GM23248 (cell line): ENCODE measurements around the gene HEXIM1. TPM values are rescaled to one million over a fixed set of nuclear protein-coding genes. Genes with fewer than 3 reads are reported as not detected.

ENCODE experiments used
- DNase-seq: peaks from one replicate; pipeline ENCODE4 v3.0.0-alpha.2; 2015
- H2AFZ ChIP-seq: fragments of 200-600 bp; sonication (generic); 2 replicates; pipeline ENCODE4 v1.6.1; 2016; ENCODE audit warnings: antibody characterized with exemption
- H3F3A ChIP-seq: fragments of 200-600 bp; sonication (generic); 2 replicates; pipeline ENCODE4 v1.6.1; 2016; ENCODE audit warnings: mild to moderate bottlenecking, antibody characterized with exemption, mixed run types; ENCODE audit not compliant: insufficient read depth
- H3K27ac ChIP-seq: fragments of 200-600 bp; sonication (generic); 2 replicates; pipeline ENCODE4 v1.5.1; 2016; ENCODE audit warnings: mild to moderate bottlenecking
- H3K27me3 ChIP-seq: fragments of 200-600 bp; sonication (generic); replicated peaks from 2 replicates; pipeline ENCODE4 v1.6.1; 2016; ENCODE audit warnings: mild to moderate bottlenecking; ENCODE audit not compliant: insufficient read depth
- H3K36me3 ChIP-seq: fragments of 200-600 bp; sonication (generic); 2 replicates; pipeline ENCODE4 v1.6.1; 2016; ENCODE audit warnings: low read depth, mild to moderate bottlenecking
- H3K4me1 ChIP-seq: fragments of 200-600 bp; sonication (generic); 2 replicates; pipeline ENCODE4 v1.6.1; 2016; ENCODE audit warnings: mild to moderate bottlenecking; ENCODE audit not compliant: insufficient read depth
- H3K4me2 ChIP-seq: fragments of 200-600 bp; sonication (generic); one replicate; pipeline ENCODE4 v1.6.1; 2016; ENCODE audit warnings: mild to moderate bottlenecking; ENCODE audit not compliant: unreplicated experiment
- H3K4me3 ChIP-seq: fragments of 200-600 bp; sonication (generic); 2 replicates; pipeline ENCODE4 v1.5.1; 2016; ENCODE audit warnings: mild to moderate bottlenecking
- H3K79me2 ChIP-seq: fragments of 200-600 bp; sonication (generic); 2 replicates; pipeline ENCODE4 v1.6.1; 2016; ENCODE audit warnings: mild to moderate bottlenecking; ENCODE audit not compliant: insufficient read depth
- H3K9ac ChIP-seq: fragments of 200-600 bp; sonication (generic); 2 replicates; pipeline ENCODE4 v1.6.1; 2016; ENCODE audit warnings: mild to moderate bottlenecking
- H3K9me2 ChIP-seq: fragments of 200-600 bp; sonication (generic); 2 replicates; pipeline ENCODE4 v1.6.1; 2016; ENCODE audit warnings: mixed run types, mild to moderate bottlenecking, moderate library complexity; ENCODE audit not compliant: insufficient read depth
- H3K9me3 ChIP-seq: fragments of 200-600 bp; sonication (generic); one replicate; pipeline ENCODE4 v1.6.1; 2017; ENCODE audit warnings: low read depth
- H4K20me1 ChIP-seq: fragments of 200-600 bp; sonication (generic); 2 replicates; pipeline ENCODE4 v1.6.0; 2016; ENCODE audit not compliant: insufficient read depth
- EZH2 ChIP-seq: fragments of 200-600 bp; sonication (generic); IDR thresholded peaks from 2 replicates; pipeline ENCODE4 v1.6.1; 2018; ENCODE audit warnings: antibody characterized with exemption, mild to moderate bottlenecking; ENCODE audit not compliant: insufficient read depth, poor library complexity, severe bottlenecking
- EZH2phosphoT487 ChIP-seq: fragments of 200-600 bp; sonication (generic); IDR thresholded peaks from 2 replicates; pipeline ENCODE4 v1.6.1; 2018; ENCODE audit warnings: antibody characterized with exemption, moderate library complexity, mild to moderate bottlenecking, low read depth; ENCODE audit not compliant: insufficient read depth
- WGBS, 2 experiments: methylation state at CpG; one replicate each; pipeline ENCODE4 v1.1.6; 2015 to 2017; ENCODE audit warnings: low lambda C conversion rate in 2 of 2, low coverage in 1 of 2; ENCODE audit errors: missing lambda C conversion rate in 2 of 2; 5-methylcytosine and 5-hydroxymethylcytosine counted together
- in situ Hi-C: fragments of 300-500 bp; cut with MboI; formaldehyde crosslinking; loops from 2 replicates; pipeline ENCODE4 v1.15.0; 2020
- polyA plus RNA-seq: library from polyadenylated mRNA; unstranded; fragments of >200 nt; fragmentation: Nextera tagmentation; extraction: Ambion mirVana; gene quantifications from 2 replicates; pipeline ENCODE4 v1.2.1, GENCODE V29; 2016
- total RNA-seq: library from RNA; depleted of rRNA; stranded (reverse); fragments of >200 nt; shearing (Covaris generic); gene quantifications from 2 replicates; pipeline ENCODE4 v1.2.3, GENCODE V29; 2014

Gene HEXIM1
- total and polyA plus RNA-seq, 2 experiments from 2014 or later = 10.6 to 16.2 TPM

DNA sequence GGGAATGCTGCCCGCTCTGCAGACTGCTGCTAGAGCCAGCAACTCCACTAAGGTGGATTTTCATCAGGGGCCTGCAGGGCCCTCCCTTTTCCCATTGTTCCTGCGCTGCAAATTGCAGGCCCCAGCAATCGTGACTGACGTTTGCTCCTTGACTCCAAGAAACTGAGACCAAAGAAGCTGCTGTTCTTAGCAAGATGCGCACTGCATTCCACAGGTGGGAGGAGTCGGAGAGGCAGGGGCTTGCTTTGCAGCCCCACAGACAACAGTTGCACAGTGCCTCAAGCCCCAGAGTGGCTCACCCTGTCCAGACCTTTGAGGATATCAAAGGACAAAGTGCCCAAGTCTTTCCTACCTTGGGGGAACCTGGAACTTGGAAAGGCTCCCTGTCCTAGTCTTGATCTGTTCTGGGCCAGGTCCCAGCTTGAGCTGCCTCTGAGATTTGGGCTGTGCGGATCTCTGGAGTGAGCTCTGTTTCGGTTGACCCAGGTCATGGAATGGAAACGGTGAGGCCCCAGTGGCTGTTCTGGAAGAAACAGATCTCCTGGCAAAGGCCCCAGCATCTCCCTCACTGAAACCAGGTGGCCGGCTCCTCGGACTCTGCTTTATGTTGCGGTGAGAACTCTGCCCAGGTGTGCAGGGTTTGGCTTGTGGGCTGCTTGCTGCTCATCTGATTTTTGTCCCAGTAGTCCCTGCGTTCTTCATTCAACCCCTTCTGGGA lies 40.8 kb upstream of the HEXIM1 start:
- in situ Hi-C loops = no loop called here
- H3K4me1 ChIP-seq = no peaks in the 10 kb centered on the region
- H3K36me3 ChIP-seq = peaks cover 20% of the 10 kb centered on the region

DNA sequence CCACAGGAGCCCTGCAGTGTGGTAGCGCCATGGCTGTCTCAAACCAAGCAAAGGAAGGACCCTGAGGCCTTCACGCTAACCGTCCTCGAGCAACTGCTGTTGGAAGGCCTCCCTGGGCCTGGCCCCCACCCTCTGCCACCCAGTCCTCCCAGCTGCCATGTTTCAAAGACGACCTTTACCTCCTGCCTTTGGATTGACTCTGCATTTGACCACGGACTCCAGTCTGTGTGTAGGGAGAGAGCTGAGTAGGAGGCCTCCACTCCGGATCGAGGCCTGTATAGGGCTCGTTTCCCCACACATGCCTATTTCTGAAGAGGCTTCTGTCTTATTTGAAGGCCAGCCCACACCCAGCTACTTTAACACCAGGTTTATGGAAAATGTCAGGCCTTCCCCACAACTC lies 40.2 kb upstream of the HEXIM1 start:
- TF ChIP-seq EZH2phosphoT487 (no peak), EZH2 (no peak)
- Histone ChIP-seq H3K27ac (no peak overlapping the region), H3K27me3 (no peaks in the 10 kb centered on the region), H3K4me3 (no peak overlapping the region), H3K36me3 (peaks cover 16% of the 10 kb centered on the region), H3K9ac (no peak overlapping the region), H3K4me1 (no peaks in the 10 kb centered on the region), H4K20me1 (no peaks in the 10 kb centered on the region), H3K79me2 (no peaks in the 10 kb centered on the region), H3K9me2 (no peaks in the 10 kb centered on the region), H2AFZ (no peak overlapping the region), H3F3A (peaks cover 18% of the 10 kb centered on the region), H3K9me3 (no peaks in the 10 kb centered on the region), H3K4me2 (no peak overlapping the region)
- in situ Hi-C loops = no loop called here
- no peak for DNase-seq
- WGBS, 2 experiments = 49 to 62% methylated on average over 9 of the region's 9 CpGs

More for the DNA sequence above, 40.8 kb upstream of the HEXIM1 start:
- H3K27ac ChIP-seq = no peak overlapping the region
- no peaks in the 10 kb centered on the region for H4K20me1 ChIP-seq
- H3K27me3 ChIP-seq = no peaks in the 10 kb centered on the region
- no peak for TF ChIP-seq EZH2phosphoT487
- no peak for TF ChIP-seq EZH2
- peaks cover 18% of the 10 kb centered on the region for H3F3A ChIP-seq
- H3K9ac ChIP-seq = no peak overlapping the region
- no peak overlapping the region for H3K4me2 ChIP-seq
- WGBS, 2 experiments = 84 to 85% methylated on average over 13 of the region's 13 CpGs
- no peaks in the 10 kb centered on the region for H3K9me3 ChIP-seq
- H3K4me3 ChIP-seq = no peak overlapping the region
- H2AFZ ChIP-seq = no peak overlapping the region
- no peaks in the 10 kb centered on the region for H3K9me2 ChIP-seq
- DNase-seq = no peak
- no peaks in the 10 kb centered on the region for H3K79me2 ChIP-seq

DNA sequence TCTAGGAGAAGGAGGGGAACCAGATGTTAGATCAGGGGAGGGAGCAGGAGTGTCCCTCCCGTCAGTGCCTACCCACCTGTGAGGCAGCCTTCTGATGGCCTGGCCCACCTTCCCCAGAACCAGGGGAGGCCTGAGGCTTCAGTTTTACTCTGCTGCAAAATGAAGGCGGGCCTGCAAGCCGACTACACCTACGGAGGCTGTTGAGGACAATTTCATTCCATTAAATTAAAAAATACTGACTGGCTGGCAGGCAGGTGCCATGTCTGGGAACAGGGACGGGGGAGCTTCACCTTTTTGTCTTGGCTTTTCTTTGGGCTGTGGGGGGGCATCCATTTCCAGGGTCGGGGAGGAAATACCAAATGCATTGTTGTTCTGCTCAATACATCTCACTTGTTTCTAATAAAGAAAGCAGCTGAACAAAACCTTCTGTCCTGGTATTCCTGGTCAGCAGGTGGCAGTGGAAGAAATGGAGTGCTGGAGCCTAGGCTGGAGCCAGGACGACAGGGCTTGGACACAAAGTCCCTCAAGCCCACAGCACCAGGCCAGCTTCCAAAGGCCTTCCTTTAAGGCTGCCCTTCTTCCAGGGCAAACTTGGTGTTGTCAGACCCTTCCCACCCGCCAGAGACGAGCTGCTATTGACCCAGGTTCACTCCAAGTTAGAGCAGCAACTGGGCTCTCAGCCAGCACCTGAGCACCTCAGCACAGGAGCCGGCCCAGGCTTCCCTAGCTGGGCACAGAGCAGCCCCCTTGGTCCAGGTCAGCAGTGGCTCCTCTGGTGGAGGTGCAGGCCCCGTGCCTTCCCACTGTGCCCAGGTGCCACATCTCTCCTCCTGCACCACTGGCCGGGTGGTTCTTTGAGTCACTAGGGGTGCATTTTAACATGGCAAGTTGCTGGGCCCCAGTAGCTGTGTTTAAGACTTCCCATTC lies 39.4 kb upstream of the HEXIM1 start:
- 73 to 75% methylated on average over 12 of the region's 12 CpGs for WGBS, 2 experiments
- in situ Hi-C loops = no loop called here
- Histone ChIP-seq H3K4me1 (no peaks in the 10 kb centered on the region), H3F3A (peaks cover 18% of the 10 kb centered on the region), H3K27me3 (no peaks in the 10 kb centered on the region), H3K27ac (no peak overlapping the region), H2AFZ (no peak overlapping the region), H3K4me2 (no peak overlapping the region), H3K9ac (no peak overlapping the region), H3K79me2 (no peaks in the 10 kb centered on the region), H3K9me2 (no peaks in the 10 kb centered on the region), H3K36me3 (peaks cover 8% of the 10 kb centered on the region; the same call in 1 of the 2 replicates), H3K9me3 (no peaks in the 10 kb centered on the region), H4K20me1 (no peaks in the 10 kb centered on the region), H3K4me3 (no peak overlapping the region)
- no peak for DNase-seq
- TF ChIP-seq EZH2 = no peak

DNA sequence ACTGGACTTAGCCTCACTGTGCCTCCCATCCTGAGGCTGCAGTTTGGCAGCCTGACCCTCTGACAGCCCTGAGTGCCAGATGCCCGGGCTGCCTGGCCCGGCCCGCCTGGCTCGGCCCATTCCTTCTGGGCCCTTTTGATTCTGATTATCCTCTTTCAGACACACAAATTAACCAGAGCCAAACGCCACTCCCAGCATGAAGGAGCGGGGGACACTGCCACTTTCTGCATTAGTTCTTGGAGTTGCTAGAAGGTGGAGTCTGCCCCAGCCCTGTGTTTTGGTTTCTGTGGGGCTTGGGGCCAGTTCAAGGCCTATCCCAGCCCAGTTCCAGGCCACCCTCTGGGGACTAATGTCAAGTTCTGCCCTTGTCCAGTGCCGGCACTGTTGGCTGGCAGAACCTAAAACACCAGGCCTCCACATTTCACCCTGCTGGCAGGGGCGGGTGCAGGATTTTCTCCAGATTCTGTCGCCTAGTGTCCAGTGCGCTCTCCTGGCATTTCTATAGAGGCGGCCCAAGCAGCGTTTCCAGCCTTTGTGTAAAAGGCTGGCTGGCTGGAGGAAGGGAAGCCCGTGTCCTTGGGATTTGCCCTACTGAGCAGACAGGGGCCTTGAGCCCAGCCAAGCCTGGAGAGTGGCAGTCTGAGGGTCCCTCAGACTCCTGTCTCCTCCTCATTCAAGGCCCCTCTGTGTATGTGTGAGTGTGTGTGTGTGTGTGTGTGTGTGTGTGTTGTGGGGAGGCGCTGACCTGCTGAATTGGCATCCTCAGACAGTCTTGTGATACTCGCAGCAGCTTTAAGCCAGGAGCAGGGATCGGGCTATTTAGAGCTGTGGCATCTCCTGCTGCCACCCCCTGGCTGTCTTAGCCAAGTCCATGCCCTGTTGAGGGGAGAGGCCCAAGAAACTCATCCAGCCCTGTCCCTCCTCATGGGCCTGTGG lies 37.3 kb upstream of the HEXIM1 start:
- WGBS, 2 experiments = 45 to 47% methylated on average over 14 to 16 of the region's 16 CpGs

More for the DNA sequence above, 37.3 kb upstream of the HEXIM1 start:
- H3K4me1 ChIP-seq = no peaks in the 10 kb centered on the region
- no peak overlapping the region for H3K4me3 ChIP-seq
- H3K9me3 ChIP-seq = no peaks in the 10 kb centered on the region
- H3K9ac ChIP-seq = no peak overlapping the region
- H3K9me2 ChIP-seq = no peaks in the 10 kb centered on the region
- H3K27me3 ChIP-seq = no peaks in the 10 kb centered on the region
- H2AFZ ChIP-seq = no peak overlapping the region
- H3F3A ChIP-seq = peaks cover 18% of the 10 kb centered on the region
- TF ChIP-seq EZH2 = no peak
- no peaks in the 10 kb centered on the region for H3K79me2 ChIP-seq
- H3K36me3 ChIP-seq = no peaks in the 10 kb centered on the region; the same call in 1 of the 2 replicates
- in situ Hi-C loops = no loop called here
- H3K27ac ChIP-seq = no peak overlapping the region
- H3K4me2 ChIP-seq = no peak overlapping the region
- H4K20me1 ChIP-seq = no peaks in the 10 kb centered on the region
- DNase-seq = peak; percentile 43
